HuH-7 (cell line): ENCODE measurements around the gene PLCH1.

Experiments used
- DNase-seq: peaks from one replicate; pipeline ENCODE4 v3.0.0; 2011; ENCODE audit warnings: low spot score

The PLCH1 gene

GRCh38 chr3:155550391-155550790, 194.5 kb downstream of the PLCH1 start:
- no peak for DNase-seq

DNA sequence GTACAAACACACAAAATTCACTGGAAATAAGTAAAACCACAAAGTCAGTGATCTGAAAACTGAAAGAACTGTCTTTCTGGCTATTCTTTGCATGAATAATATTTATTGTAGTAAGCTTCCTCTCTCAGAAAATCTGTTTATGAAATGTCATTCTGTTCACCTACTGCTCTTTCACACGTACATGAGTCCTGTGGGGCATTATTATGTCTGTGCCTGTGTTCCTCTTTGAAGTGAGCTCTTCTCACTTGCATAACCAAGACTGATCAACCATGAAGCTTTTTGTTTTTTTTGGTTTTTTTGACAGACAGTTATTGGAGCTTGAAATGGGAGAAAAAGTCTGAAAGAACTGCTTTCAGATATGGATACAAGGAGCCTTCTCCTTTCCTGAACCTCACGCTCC, 195.8 kb downstream of the PLCH1 start:
- no peak for DNase-seq

DNA sequence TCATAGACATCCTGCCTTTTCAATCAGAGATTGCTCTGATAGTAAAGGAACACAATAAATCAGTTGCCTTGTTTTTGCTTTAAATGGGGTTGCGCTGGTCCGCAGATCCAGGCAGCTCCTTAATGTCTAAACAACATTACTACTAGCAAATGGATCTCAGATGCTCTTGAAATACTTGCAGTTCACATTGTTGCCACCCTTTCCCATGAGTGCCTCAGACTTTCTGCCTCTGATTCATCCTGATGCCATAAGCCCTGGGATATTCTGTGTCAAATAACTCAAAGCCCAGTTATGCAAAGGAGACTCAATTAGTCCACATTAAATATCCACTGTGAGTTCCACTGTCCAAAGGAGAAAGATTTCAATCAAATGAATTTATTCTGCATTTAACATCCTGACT, 196.7 kb downstream of the PLCH1 start:
- DNase-seq: no peak

DNA sequence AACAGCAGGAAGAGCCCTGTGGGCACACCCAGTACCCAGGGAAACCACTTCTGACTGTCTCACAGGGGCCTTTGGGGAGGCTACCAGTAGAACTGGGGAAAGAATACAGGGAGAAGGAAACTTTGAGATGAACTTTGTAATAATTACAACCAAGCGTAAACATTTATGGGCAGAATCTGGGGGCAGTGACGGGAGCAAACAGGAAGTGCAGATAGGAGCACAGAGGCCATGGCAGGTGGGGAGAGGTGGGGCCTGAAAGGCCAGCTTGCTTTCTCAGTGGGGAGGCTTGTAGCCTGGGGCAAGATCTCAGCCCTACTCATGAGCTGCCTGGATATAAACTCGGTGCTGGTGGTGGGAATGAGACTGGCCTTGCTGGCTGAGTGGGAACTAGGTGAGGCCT, 209.8 kb downstream of the PLCH1 start:
- DNase-seq: no peak

- DNase-seq: no peak
Observed at GRCh38 chr3:155528579-155528978, 216.3 kb downstream of the PLCH1 start.

GRCh38 chr3:155525324-155525833, 219.5 kb downstream of the PLCH1 start:
- DNase-seq: no peak

GRCh38 chr3:155520463-155520862, 224.4 kb downstream of the PLCH1 start:
- no peak for DNase-seq

DNA sequence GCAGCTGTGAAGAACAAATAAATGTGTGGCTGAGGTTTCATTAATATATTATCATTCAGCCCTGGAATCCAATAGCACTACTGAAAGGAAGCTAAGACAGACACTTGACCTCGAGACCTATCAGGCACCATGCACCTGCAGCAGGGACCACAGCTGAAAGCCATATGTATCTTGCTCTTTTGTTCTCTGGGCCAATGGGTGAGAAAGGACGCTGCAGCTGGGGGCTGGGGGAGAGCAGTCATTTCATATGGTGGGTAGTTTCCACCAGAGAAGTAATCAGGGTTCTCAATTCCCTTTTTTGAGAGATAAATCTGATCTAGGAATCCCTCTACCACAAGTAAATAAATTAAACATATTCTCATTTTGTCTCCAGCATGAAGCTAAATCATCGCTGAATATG, 225.8 kb downstream of the PLCH1 start:
- DNase-seq: no peak

- DNase-seq: no peak
Observed at GRCh38 chr3:155517903-155518302, 227.0 kb downstream of the PLCH1 start.

DNA sequence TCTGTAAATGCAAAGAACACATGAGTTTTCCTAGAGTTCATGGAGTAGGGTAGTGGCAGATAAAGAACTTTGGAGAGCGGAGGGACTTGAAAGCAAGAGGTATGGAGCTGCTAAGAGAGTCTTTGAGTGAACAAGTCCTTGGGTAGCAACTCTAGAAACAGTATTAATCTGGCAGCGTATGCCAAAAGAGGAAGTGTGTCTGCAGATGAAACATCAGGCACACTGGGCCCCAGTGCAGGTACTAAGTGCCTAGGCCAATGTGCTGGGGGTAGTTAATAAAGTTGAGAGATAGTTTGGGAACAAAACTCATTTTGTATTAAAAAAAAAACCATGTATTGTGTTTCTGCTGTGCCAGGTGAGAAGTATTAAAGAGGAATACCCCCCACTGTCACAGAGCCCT, 228.4 kb downstream of the PLCH1 start:
- DNase-seq: no peak

GRCh38 chr3:155512867-155513261, 232.0 kb downstream of the PLCH1 start:
- no peak for DNase-seq

DNA sequence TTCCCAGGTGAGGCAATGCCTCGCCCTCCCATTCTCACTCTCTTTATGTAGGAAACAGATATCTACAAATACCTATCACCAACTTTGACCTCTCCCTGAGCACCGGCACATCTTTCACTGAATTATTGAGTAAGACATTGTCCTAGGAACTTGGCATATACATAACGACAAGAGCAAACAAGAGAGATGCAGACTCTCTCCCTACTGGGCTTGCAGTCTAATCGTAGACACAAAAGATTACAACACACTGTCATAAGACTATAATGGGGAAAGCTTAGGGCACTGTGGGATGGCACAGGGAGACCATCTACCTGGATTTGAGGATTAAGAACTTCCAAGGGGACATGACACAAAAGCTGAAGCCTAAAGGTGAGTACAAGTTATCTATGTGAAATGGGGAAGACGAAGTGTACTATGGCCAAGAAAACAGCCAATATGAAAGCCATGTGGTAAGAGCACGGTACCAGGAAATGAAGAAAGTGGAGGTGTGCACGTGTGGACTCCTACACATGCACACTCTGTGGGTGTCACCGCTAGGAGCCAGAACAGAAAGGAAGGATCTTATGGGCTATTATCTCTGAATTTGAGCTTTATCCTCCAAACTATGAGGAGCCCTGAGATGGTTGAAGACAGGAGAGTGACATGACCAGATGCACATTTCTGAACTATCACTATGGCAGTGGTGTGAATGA, 232.6 kb downstream of the PLCH1 start:
- DNase-seq: no peak

DNA sequence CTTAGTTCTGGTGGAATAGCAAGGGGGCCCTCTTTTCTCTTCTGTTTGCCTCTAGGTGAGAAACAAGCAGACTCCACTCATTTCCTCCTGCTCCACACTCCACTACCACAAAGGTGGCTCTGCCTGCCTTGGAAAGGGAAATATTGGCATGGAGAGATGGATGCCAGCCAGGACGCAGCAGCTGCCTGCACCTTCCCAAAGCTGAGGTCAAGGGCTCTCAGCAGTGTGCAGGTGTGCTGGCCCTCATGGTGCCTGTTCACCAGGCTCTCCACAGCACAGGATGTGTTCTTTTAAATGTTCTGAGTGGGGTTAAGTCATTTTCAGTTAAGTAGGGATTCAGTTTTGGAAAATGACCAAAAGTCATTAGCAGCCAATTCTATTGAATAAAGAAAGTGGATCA, 240.2 kb downstream of the PLCH1 start:
- no peak for DNase-seq

DNA sequence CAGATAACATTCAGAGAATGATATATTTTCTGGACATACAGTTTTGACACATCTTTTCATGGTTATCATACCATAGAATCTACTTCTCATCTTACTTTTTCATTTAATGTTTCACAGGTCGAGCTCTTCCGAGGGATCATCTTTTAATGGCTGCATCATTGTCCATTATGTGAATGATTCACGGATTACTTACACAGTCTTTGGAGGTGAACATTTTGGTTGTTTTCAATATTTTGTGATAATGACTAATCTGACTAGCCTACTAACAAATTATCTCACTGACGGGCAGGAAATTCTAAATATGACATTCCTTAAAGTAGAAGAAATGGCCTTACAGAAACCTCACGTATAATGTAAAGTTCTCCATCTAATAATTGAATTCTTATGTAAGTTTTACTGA, 242.2 kb downstream of the PLCH1 start:
- no peak for DNase-seq

- no peak for DNase-seq
Observed at GRCh38 chr3:155500194-155500818, 244.6 kb downstream of the PLCH1 start.

DNA sequence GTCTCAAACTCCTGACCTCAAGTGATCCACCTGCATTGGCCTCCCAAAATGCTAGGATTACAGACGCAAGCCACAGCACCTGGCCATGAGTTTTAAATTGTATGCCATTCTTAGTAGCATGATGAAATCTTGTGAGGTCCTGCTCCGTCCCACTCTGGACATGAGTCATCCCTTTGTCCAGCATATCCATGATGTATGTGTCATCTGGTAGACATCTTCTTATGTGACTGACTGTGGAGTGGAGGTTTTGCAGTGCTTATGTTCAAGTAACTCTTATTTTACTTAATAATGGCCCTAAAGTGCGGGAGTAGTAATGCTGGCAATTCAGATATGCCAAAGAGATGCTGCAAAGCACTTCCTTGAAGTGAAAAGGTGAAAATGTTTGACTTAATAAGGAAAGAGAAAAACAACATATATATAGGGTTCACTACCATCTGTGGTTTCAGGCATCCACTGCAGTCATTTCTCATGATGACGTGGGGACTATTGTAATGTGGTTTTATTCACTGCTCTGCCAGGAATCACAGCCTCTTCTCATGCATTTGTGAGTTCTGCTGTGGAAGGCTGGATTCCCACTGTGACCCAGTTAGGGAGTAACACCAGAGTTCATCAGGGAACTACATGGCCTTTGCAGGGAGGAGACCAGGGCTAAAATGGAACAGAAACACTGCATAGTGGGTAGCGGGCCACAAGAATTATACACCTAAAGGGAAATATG, 246.8 kb downstream of the PLCH1 start:
- no peak for DNase-seq

GRCh38 chr3:155496206-155496605, 248.7 kb downstream of the PLCH1 start:
- DNase-seq: no peak

DNA sequence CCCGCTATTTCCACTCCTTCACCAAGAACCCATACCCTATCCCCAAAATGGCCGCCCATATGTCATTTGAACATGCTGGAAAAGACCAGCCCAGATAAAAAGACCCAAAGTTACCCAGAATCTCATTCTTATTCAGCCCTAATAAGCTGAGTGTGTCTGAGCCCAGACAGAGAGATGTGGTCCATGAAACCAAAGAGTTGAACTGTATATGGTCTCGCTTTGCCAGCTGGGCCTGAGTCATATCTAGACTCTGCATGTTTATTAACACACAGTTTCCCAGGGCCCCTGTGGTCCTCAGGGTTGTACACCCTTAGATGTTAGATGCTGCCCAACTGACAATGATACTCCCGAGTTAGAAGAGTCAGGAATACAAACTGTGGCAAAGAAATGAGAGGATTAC, 249.5 kb downstream of the PLCH1 start:
- DNase-seq: no peak

DNA sequence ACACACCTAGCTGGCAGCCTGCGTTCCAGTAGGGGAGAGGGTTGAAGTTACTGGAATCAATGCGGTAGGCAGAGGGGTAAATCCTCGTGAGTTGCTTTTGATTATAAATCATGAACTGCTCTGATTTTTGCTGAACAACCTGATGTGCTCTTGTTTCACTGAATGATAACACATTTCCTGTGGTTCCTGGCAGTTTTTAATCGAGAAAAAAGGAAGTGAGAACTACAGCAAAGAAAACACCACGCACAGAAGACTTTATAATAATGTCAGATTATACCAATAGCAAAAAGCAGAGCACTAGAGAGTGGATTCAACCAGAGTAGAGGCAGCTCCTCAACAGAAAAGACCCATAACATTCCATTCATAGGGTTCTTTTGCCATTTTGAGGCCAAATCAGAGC, 250.5 kb downstream of the PLCH1 start:
- no peak for DNase-seq

GRCh38 chr3:155492841-155493240, 252.0 kb downstream of the PLCH1 start:
- DNase-seq: no peak

- no peak for DNase-seq
Observed at GRCh38 chr3:155491696-155492095, 253.2 kb downstream of the PLCH1 start.

DNA sequence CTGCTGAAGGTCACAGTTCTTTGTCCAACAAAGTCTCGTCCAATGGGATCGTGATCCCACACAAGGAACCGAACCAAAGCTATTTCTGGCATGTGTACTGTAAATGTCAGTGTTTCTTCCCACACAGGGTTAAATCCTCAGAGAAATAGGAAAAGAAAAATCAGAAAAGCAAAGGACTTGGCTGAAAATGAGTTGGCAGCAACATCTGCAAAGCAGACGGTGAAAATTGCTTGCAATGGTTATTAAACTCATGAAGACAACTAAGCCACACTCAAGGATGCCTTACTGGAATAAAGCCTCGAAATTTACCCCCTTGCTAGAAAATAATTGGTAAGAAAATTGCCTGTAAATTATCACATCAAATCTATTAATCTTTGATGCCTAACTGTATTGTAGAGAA, 256.2 kb downstream of the PLCH1 start:
- DNase-seq: no peak

GRCh38 chr3:155485897-155486296, 259.0 kb downstream of the PLCH1 start:
- DNase-seq: no peak
